ENCODE measurements around the gene PEX10. TPM values are rescaled to one million over a fixed set of nuclear protein-coding genes. Genes with fewer than 3 reads are reported as not detected.

Gene PEX10
- total RNA-seq, 1 donor from 2014 or later = 41.0 TPM

- no peak for DNase-seq (ENCODE audit: low read depth, low spot score)
Measured at GRCh38 chr1:2376261-2376741, 36.1 kb downstream of the PEX10 start.

GRCh38 chr1:2375923-2376260 lies 36.5 kb downstream of the PEX10 start:
- no peak for DNase-seq (ENCODE audit: low read depth, low spot score)

GRCh38 chr1:2375246-2375922 lies 37.0 kb downstream of the PEX10 start:
- DNase-seq (ENCODE audit: low read depth, low spot score) = no peak

GRCh38 chr1:2374252-2375155 lies 37.9 kb downstream of the PEX10 start:
- no peak for DNase-seq (ENCODE audit: low read depth, low spot score)

GRCh38 chr1:2373551-2374251 lies 38.7 kb downstream of the PEX10 start:
- DNase-seq (ENCODE audit: low read depth, low spot score) = no peak

GRCh38 chr1:2372551-2373490 lies 39.5 kb downstream of the PEX10 start:
- no peak for DNase-seq (ENCODE audit: low read depth, low spot score)

GRCh38 chr1:2368053-2368744 lies 44.2 kb downstream of the PEX10 start:
- DNase-seq (ENCODE audit: low read depth, low spot score) = no peak

- DNase-seq (ENCODE audit: low read depth, low spot score) = no peak
Measured at GRCh38 chr1:2363847-2364513, 48.4 kb downstream of the PEX10 start.

- no peak for DNase-seq (ENCODE audit: low read depth, low spot score)
Measured at GRCh38 chr1:2360588-2361364, 51.6 kb downstream of the PEX10 start.

GRCh38 chr1:2358651-2359640 lies 53.4 kb downstream of the PEX10 start:
- DNase-seq (ENCODE audit: low read depth, low spot score) = no peak

GRCh38 chr1:2358072-2358471 lies 54.3 kb downstream of the PEX10 start:
- DNase-seq (ENCODE audit: low read depth, low spot score) = no peak

GRCh38 chr1:2356911-2357845 lies 55.2 kb downstream of the PEX10 start:
- DNase-seq (ENCODE audit: low read depth, low spot score) = no peak

GRCh38 chr1:2356401-2356800 lies 56.0 kb downstream of the PEX10 start:
- DNase-seq (ENCODE audit: low read depth, low spot score) = no peak

- DNase-seq (ENCODE audit: low read depth, low spot score) = no peak
Measured at GRCh38 chr1:2355373-2356261, 56.7 kb downstream of the PEX10 start.

GRCh38 chr1:2354511-2355372 lies 57.6 kb downstream of the PEX10 start:
- no peak for DNase-seq (ENCODE audit: low read depth, low spot score)
